ENCODE measurements around the gene PTDSS2.

DNA sequence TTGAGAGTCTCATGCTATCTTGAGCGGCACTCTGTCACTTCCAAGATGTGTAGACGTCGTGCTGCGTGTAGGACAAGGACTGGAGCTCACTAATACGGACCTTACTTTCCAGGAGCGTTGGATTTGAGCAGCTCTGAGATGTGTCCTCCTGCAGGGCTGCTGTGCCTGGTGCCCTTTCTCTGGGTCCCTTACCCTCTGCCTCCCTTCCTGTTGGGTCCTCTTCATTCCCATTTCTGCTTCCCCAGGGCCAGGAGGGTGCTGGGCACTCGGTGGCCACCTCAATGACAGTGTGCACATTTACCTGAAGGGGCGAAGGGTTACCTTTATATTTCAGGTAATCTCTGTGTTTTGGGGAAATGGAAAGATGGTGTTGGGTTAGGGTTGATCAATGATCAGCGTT is 4.0 kb downstream of the PTDSS2 start:
- TF ChIP-seq, protein P1, sequence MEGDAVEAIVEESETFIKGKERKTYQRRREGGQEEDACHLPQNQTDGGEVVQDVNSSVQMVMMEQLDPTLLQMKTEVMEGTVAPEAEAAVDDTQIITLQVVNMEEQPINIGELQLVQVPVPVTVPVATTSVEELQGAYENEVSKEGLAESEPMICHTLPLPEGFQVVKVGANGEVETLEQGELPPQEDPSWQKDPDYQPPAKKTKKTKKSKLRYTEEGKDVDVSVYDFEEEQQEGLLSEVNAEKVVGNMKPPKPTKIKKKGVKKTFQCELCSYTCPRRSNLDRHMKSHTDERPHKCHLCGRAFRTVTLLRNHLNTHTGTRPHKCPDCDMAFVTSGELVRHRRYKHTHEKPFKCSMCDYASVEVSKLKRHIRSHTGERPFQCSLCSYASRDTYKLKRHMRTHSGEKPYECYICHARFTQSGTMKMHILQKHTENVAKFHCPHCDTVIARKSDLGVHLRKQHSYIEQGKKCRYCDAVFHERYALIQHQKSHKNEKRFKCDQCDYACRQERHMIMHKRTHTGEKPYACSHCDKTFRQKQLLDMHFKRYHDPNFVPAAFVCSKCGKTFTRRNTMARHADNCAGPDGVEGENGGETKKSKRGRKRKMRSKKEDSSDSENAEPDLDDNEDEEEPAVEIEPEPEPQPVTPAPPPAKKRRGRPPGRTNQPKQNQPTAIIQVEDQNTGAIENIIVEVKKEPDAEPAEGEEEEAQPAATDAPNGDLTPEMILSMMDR (IDR thresholded peaks at IDR 0.05): no peak
- TF ChIP-seq EP300 (IDR thresholded peaks at IDR 0.05) (no peak), POLR2A (IDR thresholded peaks at IDR 0.05; ENCODE audit: low read depth) (no peak), POLR2AphosphoS5 (IDR thresholded peaks at IDR 0.05) (no peak)
